Measurements from ENCODE around the gene GADD45B.

GRCh38 chr19:2441096-2441752 is 34.7 kb upstream of the GADD45B start:
- TF ChIP-seq EZH2 (IDR thresholded peaks at IDR 0.05; ENCODE audit: low read length, missing control alignments): no peak
- TF ChIP-seq CTCF (conservative IDR thresholded peaks at IDR 0.05 in 1 of 2, IDR thresholded peaks at IDR 0.05 in 1 of 2; ENCODE audit: low read depth in 1 of 2, low read length in 2 of 2): no peak

All from fibroblast of lung (primary cell).